Thyroid gland (tissue), 4 donors: ENCODE data around the gene RGSL1.
"Not testable (repeated sequence)": the region's sequence is repeated elsewhere in the genome, so short reads cannot be mapped to it uniquely, and the experiment has no call there.

Experiments
- POLR2A ChIP-seq, 2 donors: fragments of 450-650 bp; IDR thresholded peaks; one replicate each; pipeline ENCODE4 v1.6.1; 2017; ENCODE audit warnings: antibody characterized with exemption in 2 of 2, mild to moderate bottlenecking in 2 of 2, moderate library complexity in 1 of 2
- TF ChIP-seq, protein P1 (sequence below), 6 experiments: fragments of 200-600 bp in 3 of 6; fragments of 450-650 bp in 3 of 6; sonication (generic) in 3 of 6; IDR thresholded peaks; one replicate each; pipeline ENCODE4 v1.5.1; 2016 to 2019; ENCODE audit warnings: antibody characterized with exemption in 6 of 6, mild to moderate bottlenecking in 2 of 6, inconsistent platforms in 1 of 6, moderate library complexity in 1 of 6

DNA sequence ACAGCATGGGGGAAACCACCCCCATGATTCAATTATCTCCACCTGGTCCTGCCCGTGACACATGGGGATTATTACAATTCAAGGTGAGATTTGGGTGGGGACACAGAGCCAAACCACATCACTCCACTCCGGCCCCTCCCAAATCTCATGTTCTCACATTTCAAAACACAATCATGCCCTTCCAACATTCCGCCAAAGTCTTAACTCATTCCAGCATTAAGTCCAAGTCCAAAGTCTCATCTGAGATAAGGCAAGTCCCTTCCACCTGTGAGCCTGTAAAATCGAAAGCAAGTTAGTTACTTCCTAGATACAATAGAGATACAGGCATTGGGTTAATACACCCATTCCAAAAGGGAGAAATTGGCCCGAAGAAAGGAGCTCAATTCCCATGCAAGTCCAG, 78.3 kb downstream of the RGSL1 start:
- TF ChIP-seq, protein P1, sequence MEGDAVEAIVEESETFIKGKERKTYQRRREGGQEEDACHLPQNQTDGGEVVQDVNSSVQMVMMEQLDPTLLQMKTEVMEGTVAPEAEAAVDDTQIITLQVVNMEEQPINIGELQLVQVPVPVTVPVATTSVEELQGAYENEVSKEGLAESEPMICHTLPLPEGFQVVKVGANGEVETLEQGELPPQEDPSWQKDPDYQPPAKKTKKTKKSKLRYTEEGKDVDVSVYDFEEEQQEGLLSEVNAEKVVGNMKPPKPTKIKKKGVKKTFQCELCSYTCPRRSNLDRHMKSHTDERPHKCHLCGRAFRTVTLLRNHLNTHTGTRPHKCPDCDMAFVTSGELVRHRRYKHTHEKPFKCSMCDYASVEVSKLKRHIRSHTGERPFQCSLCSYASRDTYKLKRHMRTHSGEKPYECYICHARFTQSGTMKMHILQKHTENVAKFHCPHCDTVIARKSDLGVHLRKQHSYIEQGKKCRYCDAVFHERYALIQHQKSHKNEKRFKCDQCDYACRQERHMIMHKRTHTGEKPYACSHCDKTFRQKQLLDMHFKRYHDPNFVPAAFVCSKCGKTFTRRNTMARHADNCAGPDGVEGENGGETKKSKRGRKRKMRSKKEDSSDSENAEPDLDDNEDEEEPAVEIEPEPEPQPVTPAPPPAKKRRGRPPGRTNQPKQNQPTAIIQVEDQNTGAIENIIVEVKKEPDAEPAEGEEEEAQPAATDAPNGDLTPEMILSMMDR (IDR thresholded peaks at IDR 0.05) = not testable (repeated sequence)
- TF ChIP-seq POLR2A (IDR thresholded peaks at IDR 0.05) = not testable (repeated sequence)
